Bronchial epithelial cell (primary cell): ENCODE data around the gene NT5M. TPM values are rescaled to one million over a fixed set of nuclear protein-coding genes. Genes with fewer than 3 reads are reported as not detected.

Experiments
- DNase-seq: peaks from one replicate; pipeline ENCODE4 v3.0.0-alpha.2; 2010; ENCODE audit warnings: low read depth
- FAIRE-seq: peaks from 2 replicates; lab custom pipeline; 2011; peaks lifted over from hg19 to GRCh38; lab: Jason Lieb, UNC
- H3K27me3 ChIP-seq: 2 replicates; pipeline ENCODE4 v1.5.1; 2011; ENCODE audit warnings: low read length; ENCODE audit not compliant: control insufficient read depth, insufficient read depth
- H3K36me3 ChIP-seq: 2 replicates; pipeline ENCODE4 v1.5.1; 2011; ENCODE audit warnings: low read length; ENCODE audit not compliant: control insufficient read depth, insufficient read depth
- H3K4me3 ChIP-seq: 2 replicates; pipeline ENCODE4 v1.5.1; 2011; ENCODE audit warnings: mild to moderate bottlenecking, low read depth, low read length, control low read depth
- CTCF ChIP-seq: IDR thresholded peaks from 2 replicates; pipeline ENCODE4 v1.5.1; 2011; ENCODE audit warnings: mild to moderate bottlenecking, moderate library complexity, low read length, control low read depth, inconsistent platforms; ENCODE audit not compliant: insufficient read depth, severe bottlenecking
- total RNA-seq: library from RNA; depleted of rRNA; stranded (reverse); fragments of >200 nt; gene quantifications from 2 replicates; pipeline ENCODE4 v1.2.1, GENCODE V29; 2014

NT5M gene
- total RNA-seq, 1 donor from 2014 or later: 0.79 TPM

GRCh38 chr17:17350491-17351355 is 47.5 kb downstream of the NT5M start:
- Histone ChIP-seq H3K4me3 (no peak overlapping the region), H3K27me3 (peaks cover 9% of the 10 kb centered on the region), H3K36me3 (no peaks in the 10 kb centered on the region)
- DNase-seq: peak; percentile 39
- FAIRE-seq: peak; percentile 43
- TF ChIP-seq CTCF: no peak

GRCh38 chr17:17351356-17351891 is 48.3 kb downstream of the NT5M start:
- Histone ChIP-seq H3K36me3 (no peaks in the 10 kb centered on the region), H3K4me3 (no peak overlapping the region), H3K27me3 (peaks cover 9% of the 10 kb centered on the region)
- FAIRE-seq: no peak
- no peak for TF ChIP-seq CTCF
- DNase-seq: no peak

- peaks cover 9% of the 10 kb centered on the region for H3K27me3 ChIP-seq
- no peaks in the 10 kb centered on the region for H3K36me3 ChIP-seq
- DNase-seq (no peak), FAIRE-seq (no peak)
- no peak for TF ChIP-seq CTCF
- no peak overlapping the region for H3K4me3 ChIP-seq
These were observed 49.0 kb downstream of the NT5M start for GRCh38 chr17:17351901-17352781.

- no peak for TF ChIP-seq CTCF
- DNase-seq (no peak), FAIRE-seq (no peak)
- Histone ChIP-seq H3K36me3 (no peaks in the 10 kb centered on the region), H3K4me3 (no peak overlapping the region), H3K27me3 (peaks cover 9% of the 10 kb centered on the region)
These were observed 49.9 kb downstream of the NT5M start for GRCh38 chr17:17352836-17353624.
